GM21390 (cell line): ENCODE data around the gene ZNF365.
"Not testable (repeated sequence)": the region's sequence is repeated elsewhere in the genome, so short reads cannot be mapped to it uniquely, and the experiment has no call there.

Source experiments
- ATAC-seq: cut with Tn5 transposase; IDR thresholded peaks from one replicate; pipeline ENCODE4 v1.9.1; 2021; ENCODE audit not compliant: unreplicated experiment

The ZNF365 gene

GRCh38 chr10:62377026-62377415 lies 2.9 kb downstream of the ZNF365 start:
- no peak for ATAC-seq

GRCh38 chr10:62377966-62378365 lies 3.8 kb downstream of the ZNF365 start:
- ATAC-seq = no peak

DNA sequence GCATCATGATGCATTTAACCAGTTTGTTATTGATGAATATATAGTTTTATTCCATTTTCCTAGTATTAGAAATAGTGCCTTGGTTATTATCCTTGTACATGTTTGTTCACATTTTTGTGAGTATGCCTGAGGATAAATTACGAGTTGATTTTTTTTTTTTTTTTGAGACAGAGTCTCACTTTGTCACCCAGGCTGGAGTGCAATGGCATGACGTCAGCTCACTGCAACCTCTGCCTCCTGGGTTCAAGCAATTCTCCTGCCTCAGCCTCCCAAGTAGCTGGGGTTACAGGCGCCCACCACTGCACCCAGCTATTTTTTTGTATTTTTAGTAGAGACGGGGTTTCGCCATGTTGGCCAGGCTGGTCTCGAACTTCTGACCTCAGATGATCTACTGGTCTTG lies 4.7 kb downstream of the ZNF365 start:
- ATAC-seq = not testable (repeated sequence)

DNA sequence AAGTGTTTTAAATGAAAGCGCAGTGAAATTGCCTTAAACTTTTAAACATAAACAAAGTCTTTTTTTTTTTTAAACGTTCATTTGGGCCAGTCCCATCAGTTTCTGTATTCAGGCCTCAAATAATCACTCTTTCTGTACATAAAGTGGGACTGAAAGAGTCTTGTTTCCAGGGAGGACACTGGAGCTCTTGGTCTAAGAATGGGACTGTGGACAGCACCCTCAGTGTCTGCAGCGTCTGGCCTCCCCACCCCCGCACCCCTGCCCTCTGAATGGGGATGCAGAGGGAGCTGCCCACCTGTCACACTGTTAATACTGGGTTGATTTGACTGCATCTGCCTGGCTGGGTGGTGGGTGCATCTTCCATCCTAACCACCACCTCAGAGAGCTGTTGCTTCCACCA lies 5.2 kb downstream of the ZNF365 start:
- ATAC-seq = no peak

- no peak for ATAC-seq
Observed at GRCh38 chr10:62380016-62380415, 5.8 kb downstream of the ZNF365 start.

- no peak for ATAC-seq
Observed at GRCh38 chr10:62381385-62382102, 7.4 kb downstream of the ZNF365 start.

DNA sequence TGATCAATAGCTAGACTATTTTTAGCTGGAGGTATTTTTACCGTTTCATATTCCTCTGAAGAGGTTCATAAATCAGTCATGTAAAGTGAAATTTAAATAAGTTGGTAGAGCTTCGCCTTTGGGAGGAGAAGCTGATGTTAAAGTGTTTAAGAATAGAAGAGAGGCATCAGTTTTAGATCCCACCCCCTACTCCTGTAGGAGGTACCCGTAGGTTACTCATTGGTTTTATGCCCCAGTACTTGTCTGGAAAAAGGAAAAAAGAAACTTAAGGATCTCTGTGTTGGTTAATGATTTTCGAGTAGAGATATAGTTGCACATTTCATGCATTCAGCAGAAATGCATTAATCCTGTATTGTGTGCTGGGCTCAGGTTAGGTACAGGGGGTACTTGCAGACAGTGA lies 8.7 kb downstream of the ZNF365 start:
- ATAC-seq = no peak

DNA sequence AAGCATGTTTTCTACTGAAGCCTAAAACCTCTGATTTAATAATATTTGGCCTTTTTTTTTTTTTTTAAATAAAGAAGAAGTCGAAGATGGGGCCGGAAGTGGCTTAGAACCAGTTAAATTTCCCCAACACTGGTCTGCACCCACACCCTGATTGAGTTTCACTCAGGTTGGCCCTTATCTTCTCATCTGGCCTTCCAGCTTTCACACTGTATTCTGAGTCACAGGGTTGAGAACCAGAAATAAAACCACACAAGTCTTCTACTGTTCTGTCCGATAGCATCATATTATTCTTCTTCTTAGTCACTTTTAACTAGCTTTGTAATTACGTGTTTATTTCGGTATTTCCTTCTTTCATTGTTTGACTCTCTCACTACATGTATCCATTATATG lies 9.9 kb downstream of the ZNF365 start:
- no peak for ATAC-seq

GRCh38 chr10:62384447-62385081 lies 10.4 kb downstream of the ZNF365 start:
- ATAC-seq = no peak

DNA sequence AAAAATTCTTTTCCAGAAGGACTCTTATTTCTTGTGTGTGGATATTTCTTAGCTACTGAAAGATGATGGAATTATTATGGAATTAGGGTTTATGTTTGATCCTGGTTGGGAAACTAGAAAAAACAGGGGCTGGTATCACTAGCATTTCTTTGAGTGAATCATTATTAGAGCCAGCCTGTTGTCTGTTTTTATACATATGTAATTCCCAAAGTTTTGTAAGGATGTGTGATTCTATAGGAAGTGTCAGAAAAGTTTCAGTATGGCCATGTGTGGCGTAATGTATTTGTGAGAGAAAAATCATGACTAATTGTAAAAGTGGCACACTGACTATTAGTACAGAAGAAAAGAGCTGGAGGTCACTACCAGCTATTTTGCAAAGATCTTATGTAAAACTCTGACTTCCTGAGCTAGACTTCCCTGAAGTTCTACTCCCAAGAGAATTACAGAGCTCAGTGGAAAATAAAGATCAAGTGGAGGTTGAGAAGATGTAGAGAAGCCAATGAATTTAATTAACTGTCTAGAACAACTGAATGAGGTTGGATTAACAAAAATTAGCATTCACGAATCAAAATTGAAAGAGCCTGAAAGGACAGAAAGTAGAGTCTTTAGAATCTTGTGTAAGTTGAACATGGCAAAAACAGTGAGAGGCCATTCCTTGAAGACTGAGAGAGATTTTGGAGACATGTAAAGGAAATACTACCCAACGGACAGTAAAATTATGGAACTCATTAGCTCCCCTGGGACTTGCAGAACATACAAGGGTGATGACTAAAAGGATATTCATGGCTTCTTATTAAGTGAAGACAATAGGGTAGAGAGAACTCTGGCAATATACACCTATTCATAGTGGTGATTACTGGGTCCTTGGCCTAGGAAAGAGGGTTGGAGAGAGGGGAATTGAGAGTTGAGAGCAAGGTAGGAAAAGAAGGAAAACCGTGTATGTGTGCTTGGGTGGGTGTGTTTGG lies 12.5 kb downstream of the ZNF365 start:
- ATAC-seq = no peak

- ATAC-seq = no peak
Observed at GRCh38 chr10:62388328-62388727, 14.2 kb downstream of the ZNF365 start.

- ATAC-seq = no peak
Observed at GRCh38 chr10:62390497-62391176, 16.5 kb downstream of the ZNF365 start.

- ATAC-seq = no peak
Observed at GRCh38 chr10:62393237-62393636, 19.1 kb downstream of the ZNF365 start.

DNA sequence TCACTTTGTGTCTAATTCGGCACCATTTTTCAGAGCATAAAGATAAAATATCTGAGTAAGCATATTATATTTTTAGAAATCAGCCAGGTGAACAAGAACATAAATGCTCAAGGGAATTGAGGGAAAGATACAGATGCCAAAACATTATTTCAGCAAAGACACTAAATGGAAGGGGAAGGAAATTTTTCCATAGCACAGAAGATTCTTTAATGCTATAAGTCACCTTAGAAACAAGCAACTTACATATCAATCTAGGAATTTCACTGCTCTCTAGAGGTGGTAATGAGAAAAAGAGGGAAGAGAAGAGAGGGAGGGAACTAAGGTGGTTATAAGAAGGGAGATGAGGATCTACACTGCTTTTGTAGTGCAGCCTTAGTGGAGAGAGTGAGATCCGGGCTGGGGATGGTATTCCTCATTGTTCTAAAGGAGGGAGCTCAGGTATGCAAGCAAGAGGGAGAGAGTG lies 20.4 kb downstream of the ZNF365 start:
- ATAC-seq = no peak

GRCh38 chr10:62395892-62396291 lies 21.7 kb downstream of the ZNF365 start:
- ATAC-seq = no peak

DNA sequence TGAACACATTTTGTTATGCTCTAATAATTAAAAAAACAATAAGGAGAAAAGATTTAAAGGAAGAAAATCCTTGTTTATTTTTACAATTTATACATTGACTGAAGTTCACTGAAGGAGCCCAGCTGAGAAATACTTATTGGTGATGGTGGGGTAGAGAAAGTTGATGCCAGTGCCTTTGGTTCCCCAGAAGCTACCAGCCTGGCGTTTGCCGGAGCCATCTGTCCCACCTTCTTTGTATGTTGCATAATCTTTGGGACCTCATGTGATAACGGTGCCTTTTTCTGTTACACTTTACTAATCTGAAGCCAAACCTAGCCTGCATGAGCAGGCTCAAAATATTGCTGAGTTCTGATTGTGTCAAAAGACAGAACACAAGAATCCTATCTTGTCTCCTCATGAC lies 22.7 kb downstream of the ZNF365 start:
- no peak for ATAC-seq

DNA sequence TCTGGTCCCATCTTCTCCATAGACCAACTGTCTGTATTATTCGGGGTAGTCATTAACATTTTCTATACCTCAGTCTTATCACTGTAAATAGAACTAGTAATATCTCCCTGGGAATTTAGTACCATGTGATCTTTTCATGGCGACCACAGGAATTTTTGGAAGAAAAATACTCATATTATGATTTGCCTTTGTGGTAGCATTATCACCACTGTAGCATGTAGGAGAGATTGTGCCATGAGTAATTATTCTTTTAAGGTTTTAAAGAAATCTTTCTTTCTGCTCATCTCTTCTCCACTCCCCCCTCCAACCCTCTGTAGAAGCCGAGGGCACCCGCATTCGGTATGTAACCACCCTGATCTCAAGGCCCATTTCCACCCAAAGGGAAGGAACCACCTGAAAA lies 25.0 kb downstream of the ZNF365 start:
- no peak for ATAC-seq

- no peak for ATAC-seq
Observed at GRCh38 chr10:62402508-62402907, 28.3 kb downstream of the ZNF365 start.

DNA sequence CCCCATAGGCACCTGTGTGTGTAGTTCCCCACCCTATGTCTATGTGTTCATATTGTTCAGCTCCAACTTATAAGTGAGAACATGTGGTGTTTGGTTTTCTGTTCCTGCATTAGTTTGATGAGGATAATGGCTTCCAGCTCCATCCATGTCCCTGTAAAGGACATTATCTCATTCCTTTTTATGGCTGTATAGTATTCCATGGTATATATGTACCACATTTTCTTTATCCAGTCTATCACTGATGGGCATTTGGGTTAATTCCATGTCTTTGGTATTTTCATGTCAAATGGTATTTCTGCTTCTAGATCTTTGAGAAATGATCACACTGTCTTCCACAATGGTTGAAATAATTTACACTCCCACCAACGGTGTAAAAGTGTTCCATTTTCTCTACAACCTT lies 36.4 kb downstream of the ZNF365 start:
- ATAC-seq = not testable (repeated sequence)

DNA sequence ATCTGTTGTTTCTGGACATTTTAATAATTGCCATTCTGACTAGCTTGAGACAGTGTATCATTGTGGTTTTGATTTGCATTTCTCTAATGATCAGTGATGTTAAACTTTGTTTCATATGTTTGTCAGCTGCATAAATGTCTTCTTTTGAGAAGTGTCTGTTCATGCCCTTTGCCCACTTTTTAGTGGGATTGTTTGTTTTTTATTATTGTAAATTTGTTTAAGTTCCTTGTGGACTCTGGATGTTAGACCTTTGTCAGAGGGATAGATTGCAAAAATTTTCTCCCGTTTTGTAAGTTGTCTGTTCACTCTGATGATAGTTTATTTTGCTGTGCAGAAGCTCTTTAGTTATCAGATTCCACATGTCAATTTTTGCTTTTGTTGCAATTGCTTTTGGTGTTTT lies 36.8 kb downstream of the ZNF365 start:
- ATAC-seq = not testable (repeated sequence)

DNA sequence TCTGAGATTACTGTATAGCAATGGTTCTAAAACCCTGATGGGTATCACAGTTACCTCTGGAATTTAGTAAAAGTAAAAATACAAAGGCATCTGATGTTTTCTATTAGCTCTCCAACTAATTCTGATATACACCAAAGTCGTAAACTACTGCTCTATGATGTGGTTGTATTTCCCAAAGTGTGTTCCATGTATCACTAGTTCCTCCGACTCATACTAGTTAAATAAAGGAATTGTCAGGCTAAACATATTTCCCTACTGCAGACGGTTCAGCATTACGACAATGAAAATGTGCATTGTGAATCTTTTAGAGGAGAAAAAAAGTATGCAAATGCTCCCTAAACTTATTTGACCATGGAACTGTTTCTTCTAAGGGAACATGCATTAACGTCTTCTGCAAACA lies 38.9 kb downstream of the ZNF365 start:
- ATAC-seq = no peak
